ENCODE results near the gene THOC2. TPM values are rescaled to one million over a fixed set of nuclear protein-coding genes. Genes with fewer than 3 reads are reported as not detected.

THOC2 gene
- total RNA-seq, 1 donor from 2014 or later = 118 TPM

DNA sequence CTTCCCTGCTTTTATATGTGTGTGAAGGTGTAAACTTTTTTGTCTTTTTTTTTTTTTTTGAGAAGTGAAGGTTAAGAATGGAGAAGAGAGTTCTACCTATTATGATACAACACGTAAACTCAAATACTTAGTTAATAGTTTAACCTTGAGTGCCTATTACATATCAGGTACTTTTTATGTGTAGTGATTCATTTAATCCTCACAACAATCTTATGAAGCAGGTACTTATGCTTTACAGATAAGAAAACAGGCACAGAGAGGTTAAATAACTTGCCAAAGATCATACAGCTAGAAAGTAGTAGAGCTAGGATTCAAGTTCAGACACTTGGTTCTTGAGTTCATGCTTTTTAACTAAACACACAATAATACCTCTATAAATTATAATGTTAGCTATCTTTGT, 107.4 kb downstream of the THOC2 start:
- Mint-ChIP-seq H3K27ac (no peak overlapping the region), H3K9me3 (ENCODE audit: low read depth) (peaks cover 6% of the 10 kb centered on the region), H3K36me3 (ENCODE audit: insufficient read depth) (peaks cover 17% of the 10 kb centered on the region), H3K27me3 (no peaks in the 10 kb centered on the region), H3K4me1 (ENCODE audit: low read depth) (no peaks in the 10 kb centered on the region), H3K4me3 (ENCODE audit: low read depth) (no peak overlapping the region)
- TF ChIP-seq, protein P1, sequence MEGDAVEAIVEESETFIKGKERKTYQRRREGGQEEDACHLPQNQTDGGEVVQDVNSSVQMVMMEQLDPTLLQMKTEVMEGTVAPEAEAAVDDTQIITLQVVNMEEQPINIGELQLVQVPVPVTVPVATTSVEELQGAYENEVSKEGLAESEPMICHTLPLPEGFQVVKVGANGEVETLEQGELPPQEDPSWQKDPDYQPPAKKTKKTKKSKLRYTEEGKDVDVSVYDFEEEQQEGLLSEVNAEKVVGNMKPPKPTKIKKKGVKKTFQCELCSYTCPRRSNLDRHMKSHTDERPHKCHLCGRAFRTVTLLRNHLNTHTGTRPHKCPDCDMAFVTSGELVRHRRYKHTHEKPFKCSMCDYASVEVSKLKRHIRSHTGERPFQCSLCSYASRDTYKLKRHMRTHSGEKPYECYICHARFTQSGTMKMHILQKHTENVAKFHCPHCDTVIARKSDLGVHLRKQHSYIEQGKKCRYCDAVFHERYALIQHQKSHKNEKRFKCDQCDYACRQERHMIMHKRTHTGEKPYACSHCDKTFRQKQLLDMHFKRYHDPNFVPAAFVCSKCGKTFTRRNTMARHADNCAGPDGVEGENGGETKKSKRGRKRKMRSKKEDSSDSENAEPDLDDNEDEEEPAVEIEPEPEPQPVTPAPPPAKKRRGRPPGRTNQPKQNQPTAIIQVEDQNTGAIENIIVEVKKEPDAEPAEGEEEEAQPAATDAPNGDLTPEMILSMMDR (IDR thresholded peaks at IDR 0.05; ENCODE audit: unreplicated experiment) = no peak
- DNase-seq (ENCODE audit: low spot score, unreplicated experiment) = no peak

DNA sequence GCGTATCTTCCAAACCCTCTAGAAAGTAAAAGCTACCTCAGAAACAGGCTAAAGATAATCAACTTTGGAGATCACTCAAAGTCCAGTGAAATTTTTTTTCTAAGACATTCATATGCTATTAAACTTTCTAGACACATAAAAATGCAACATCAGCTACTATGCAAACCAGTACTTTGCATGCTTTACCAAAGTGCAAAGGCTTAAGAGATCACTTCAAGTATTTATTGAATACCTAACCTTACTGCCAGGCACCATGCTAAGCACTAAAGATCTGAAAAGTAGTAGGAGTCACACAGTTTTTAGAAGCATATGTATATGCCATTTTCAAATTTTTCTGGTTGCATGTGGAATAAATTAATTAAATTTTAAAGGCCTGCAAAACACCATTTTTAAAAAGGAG, 115.8 kb downstream of the THOC2 start:
- Mint-ChIP-seq H3K4me1 (ENCODE audit: low read depth) (no peaks in the 10 kb centered on the region), H3K4me3 (ENCODE audit: low read depth) (no peak overlapping the region), H3K27ac (no peak overlapping the region), H3K9me3 (ENCODE audit: low read depth) (peaks cover 10% of the 10 kb centered on the region), H3K27me3 (no peaks in the 10 kb centered on the region), H3K36me3 (ENCODE audit: insufficient read depth) (peaks cover 12% of the 10 kb centered on the region)
- TF ChIP-seq, protein P1 (IDR thresholded peaks at IDR 0.05; ENCODE audit: unreplicated experiment) = no peak
- DNase-seq (ENCODE audit: low spot score, unreplicated experiment) = no peak

- Mint-ChIP-seq H3K4me1 (ENCODE audit: low read depth) (no peaks in the 10 kb centered on the region), H3K4me3 (ENCODE audit: low read depth) (no peak overlapping the region), H3K9me3 (ENCODE audit: low read depth) (peaks cover 12% of the 10 kb centered on the region), H3K27me3 (no peaks in the 10 kb centered on the region), H3K27ac (no peak overlapping the region), H3K36me3 (ENCODE audit: insufficient read depth) (peaks cover 16% of the 10 kb centered on the region)
- DNase-seq (ENCODE audit: low spot score, unreplicated experiment) = no peak
- TF ChIP-seq, protein P1 (IDR thresholded peaks at IDR 0.05; ENCODE audit: unreplicated experiment) = no peak
Measured at GRCh38 chrX:123610915-123611314, 121.9 kb downstream of the THOC2 start.

GRCh38 chrX:123607806-123608205, 125.0 kb downstream of the THOC2 start:
- H3K27me3 Mint-ChIP-seq = no peaks in the 10 kb centered on the region
- peaks cover 2% of the 10 kb centered on the region for H3K4me1 Mint-ChIP-seq (ENCODE audit: low read depth)
- peaks cover 12% of the 10 kb centered on the region for H3K9me3 Mint-ChIP-seq (ENCODE audit: low read depth)
- H3K27ac Mint-ChIP-seq = no peak overlapping the region
- TF ChIP-seq, protein P1 (IDR thresholded peaks at IDR 0.05; ENCODE audit: unreplicated experiment) = no peak
- H3K36me3 Mint-ChIP-seq (ENCODE audit: insufficient read depth) = peaks cover 18% of the 10 kb centered on the region
- H3K4me3 Mint-ChIP-seq (ENCODE audit: low read depth) = no peak overlapping the region
- DNase-seq (ENCODE audit: low spot score, unreplicated experiment) = no peak

GRCh38 chrX:123607270-123607669, 125.6 kb downstream of the THOC2 start:
- Mint-ChIP-seq H3K4me1 (ENCODE audit: low read depth) (peaks cover 2% of the 10 kb centered on the region), H3K27me3 (no peaks in the 10 kb centered on the region), H3K9me3 (ENCODE audit: low read depth) (peaks cover 12% of the 10 kb centered on the region), H3K36me3 (ENCODE audit: insufficient read depth) (peaks cover 20% of the 10 kb centered on the region), H3K4me3 (ENCODE audit: low read depth) (no peak overlapping the region), H3K27ac (no peak overlapping the region)
- DNase-seq (ENCODE audit: low spot score, unreplicated experiment) = no peak
- TF ChIP-seq, protein P1 (IDR thresholded peaks at IDR 0.05; ENCODE audit: unreplicated experiment) = no peak
